SK-N-SH treated with all-trans-retinoic acid at 6 μM for 48 hours (cell line): ENCODE data around the gene COBLL1.
"Not testable (repeated sequence)": the region's sequence is repeated elsewhere in the genome, so short reads cannot be mapped to it uniquely, and the experiment has no call there.

ENCODE experiments used
- ATAC-seq: fragments of 200-7000 bp; cut with Tn5 transposase; 3 replicates; pipeline ENCODE4 v1.9.1; 2020; ENCODE audit warnings: mild to moderate bottlenecking, moderate library complexity
- ARNTL ChIP-seq: fragments of 450-650 bp; formaldehyde crosslinking; IDR thresholded peaks from 2 replicates; pipeline ENCODE4 v1.5.0; 2020; ENCODE audit warnings: low read depth, mild to moderate bottlenecking, moderate library complexity, borderline replicate concordance
- CREB5 ChIP-seq: fragments of 250-450 bp; sonication (Bioruptor Pico); IDR thresholded peaks from 2 replicates; pipeline ENCODE4 v1.5.1; 2020; ENCODE audit warnings: low read depth, mild to moderate bottlenecking, moderate library complexity
- CSDC2 ChIP-seq: fragments of 250-450 bp; sonication (Bioruptor Pico); IDR thresholded peaks from 2 replicates; pipeline ENCODE4 v1.5.0; 2020; ENCODE audit warnings: mild to moderate bottlenecking, moderate library complexity
- CSRNP3 ChIP-seq: fragments of 250-450 bp; sonication (Bioruptor Pico); IDR thresholded peaks from 2 replicates; pipeline ENCODE4 v1.5.1; 2021; ENCODE audit warnings: mild to moderate bottlenecking, moderate library complexity
- ESRRG ChIP-seq: fragments of 250-450 bp; sonication (Bioruptor Pico); IDR thresholded peaks from 2 replicates; pipeline ENCODE4 v1.6.1; 2021; ENCODE audit warnings: mild to moderate bottlenecking
- GLIS3 ChIP-seq: fragments of 250-450 bp; sonication (Bioruptor Pico); IDR thresholded peaks from 2 replicates; pipeline ENCODE4 v1.5.0; 2020; ENCODE audit warnings: mild to moderate bottlenecking, moderate library complexity
- ISL1 ChIP-seq: fragments of 250-450 bp; sonication (Bioruptor Pico); IDR thresholded peaks from 2 replicates; pipeline ENCODE4 v2.1.2; 2022; ENCODE audit warnings: mild to moderate bottlenecking, moderate library complexity
- OSR1 ChIP-seq: fragments of 250-450 bp; sonication (Bioruptor Pico); IDR thresholded peaks from 2 replicates; pipeline ENCODE4 v1.8.0; 2022; ENCODE audit warnings: moderate library complexity, mild to moderate bottlenecking, inconsistent platforms
- PATZ1 ChIP-seq: fragments of 250-450 bp; sonication (Bioruptor Pico); IDR thresholded peaks from 2 replicates; pipeline ENCODE4 v1.8.0; 2020; ENCODE audit warnings: mild to moderate bottlenecking, moderate library complexity, borderline replicate concordance
- POU6F1 ChIP-seq: fragments of 250-450 bp; sonication (Bioruptor Pico); IDR thresholded peaks from 2 replicates; pipeline ENCODE4 v1.8.0; 2021; ENCODE audit warnings: low read depth, mild to moderate bottlenecking, moderate library complexity, borderline replicate concordance
- RARB ChIP-seq: fragments of 250-450 bp; sonication (Bioruptor Pico); IDR thresholded peaks from 2 replicates; pipeline ENCODE4 v1.8.0; 2021; ENCODE audit warnings: mild to moderate bottlenecking, moderate library complexity
- SNAI2 ChIP-seq: fragments of 250-450 bp; sonication (Bioruptor Pico); IDR thresholded peaks from 2 replicates; pipeline ENCODE4 v1.5.0; 2020; ENCODE audit warnings: mild to moderate bottlenecking, moderate library complexity
- TOX ChIP-seq: fragments of 250-450 bp; sonication (Bioruptor Pico); IDR thresholded peaks from 2 replicates; pipeline ENCODE4 v1.8.0; 2021; ENCODE audit warnings: mild to moderate bottlenecking, moderate library complexity, borderline replicate concordance
- TSHZ2 ChIP-seq: fragments of 250-450 bp; sonication (Bioruptor Pico); IDR thresholded peaks from 2 replicates; pipeline ENCODE4 v1.5.0; 2020; ENCODE audit warnings: mild to moderate bottlenecking, moderate library complexity
- ZC3H10 ChIP-seq: fragments of 250-450 bp; sonication (Bioruptor Pico); IDR thresholded peaks from 2 replicates; pipeline ENCODE4 v1.5.1; 2021; ENCODE audit warnings: mild to moderate bottlenecking, moderate library complexity
- ZFP30 ChIP-seq: fragments of 450-650 bp; formaldehyde crosslinking; IDR thresholded peaks from 2 replicates; pipeline ENCODE4 v1.5.0; 2022; ENCODE audit warnings: mild to moderate bottlenecking, moderate library complexity
- ZNF70 ChIP-seq: fragments of 450-650 bp; formaldehyde crosslinking; IDR thresholded peaks from 2 replicates; pipeline ENCODE4 v1.5.0; 2020; ENCODE audit warnings: mild to moderate bottlenecking, moderate library complexity
- ZNF8 ChIP-seq: fragments of 450-650 bp; formaldehyde crosslinking; IDR thresholded peaks from 2 replicates; pipeline ENCODE4 v1.5.0; 2020; ENCODE audit warnings: mild to moderate bottlenecking, moderate library complexity

The COBLL1 gene

GRCh38 chr2:164764996-164765395 lies 76.6 kb downstream of the COBLL1 start (continued):
- TF ChIP-seq RARB (CRISPR knock-in tag) = no peak
- no peak for TF ChIP-seq SNAI2 (CRISPR knock-in tag)
- no peak for TF ChIP-seq POU6F1 (CRISPR knock-in tag)
- TF ChIP-seq GLIS3 = no peak
- TF ChIP-seq CSDC2 (CRISPR knock-in tag) = no peak

- TF ChIP-seq OSR1 (CRISPR knock-in tag) = no peak
- TF ChIP-seq ZNF70 (CRISPR knock-in tag) = no peak
- ATAC-seq = no peak
Measured at GRCh38 chr2:164764474-164764873, 77.1 kb downstream of the COBLL1 start.

- TF ChIP-seq ZC3H10 (CRISPR knock-in tag) = no peak
- TF ChIP-seq CSRNP3 (CRISPR knock-in tag) = no peak
- ATAC-seq = no peak
Measured at GRCh38 chr2:164763431-164763830, 78.2 kb downstream of the COBLL1 start.

GRCh38 chr2:164761737-164762460 lies 79.7 kb downstream of the COBLL1 start:
- TF ChIP-seq GLIS3 = no peak
- no peak for TF ChIP-seq ZNF70 (CRISPR knock-in tag)
- TF ChIP-seq TOX (CRISPR knock-in tag) = no peak
- no peak for TF ChIP-seq ESRRG (CRISPR knock-in tag)
- TF ChIP-seq CREB5 = no peak
- TF ChIP-seq CSDC2 (CRISPR knock-in tag) = no peak
- TF ChIP-seq ARNTL (CRISPR knock-in tag) = no peak
- TF ChIP-seq ZC3H10 (CRISPR knock-in tag) = no peak
- TF ChIP-seq ISL1 (CRISPR knock-in tag) = no peak
- no peak for TF ChIP-seq RARB (CRISPR knock-in tag)
- no peak for TF ChIP-seq PATZ1
- no peak for TF ChIP-seq OSR1 (CRISPR knock-in tag)
- no peak for TF ChIP-seq ZNF8 (CRISPR knock-in tag)
- TF ChIP-seq TSHZ2 (CRISPR knock-in tag) = no peak
- TF ChIP-seq ZFP30 = no peak
- no peak for ATAC-seq

GRCh38 chr2:164761201-164761600 lies 80.4 kb downstream of the COBLL1 start:
- ATAC-seq = not testable (repeated sequence)
